ENCODE measurements around the gene LGMN. TPM values are rescaled to one million over a fixed set of nuclear protein-coding genes. Genes with fewer than 3 reads are reported as not detected.

The LGMN gene
- total and polyA plus RNA-seq, 2 of the 8 experiments (the other 6 are each of a cell fraction or from before 2014, with no cell fraction given), result 57.4 to 83.4 TPM

DNA sequence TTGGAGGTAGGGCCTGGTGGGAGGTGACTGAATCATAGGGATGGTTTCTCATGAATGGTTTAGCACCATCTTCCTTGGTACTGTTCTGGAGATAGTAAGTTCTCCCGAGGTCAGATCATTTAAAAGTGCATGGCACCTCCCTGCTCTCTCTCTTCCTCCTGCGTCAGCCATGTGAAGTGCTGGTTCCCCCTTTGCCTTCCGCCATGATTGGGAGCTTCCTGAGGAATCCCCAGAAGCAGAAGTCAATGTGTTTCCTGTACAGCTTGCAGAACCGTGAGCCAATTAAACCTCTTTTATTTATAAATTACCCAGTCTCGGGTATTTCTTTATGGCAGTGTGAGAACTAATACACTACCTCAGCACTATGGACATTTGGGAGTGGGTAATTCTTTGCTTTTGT, 4.8 kb upstream of the LGMN start:
- Histone ChIP-seq H3K27ac (ENCODE audit: low read depth, low read length) (no peak overlapping the region), H2AFZ (ENCODE audit: low read length) (no peak overlapping the region), H3K56ac (replicated peaks; ENCODE audit: insufficient read length, low read depth, low read length) (no peak overlapping the region), H3K23me2 (ENCODE audit: low read depth, low read length) (0 out of 2 replicates have a peak, but pooled peaks cover 1% of the 10 kb centered on the region), H2BK12ac (ENCODE audit: low read depth, low read length) (no peak overlapping the region), H3K4me3 (ENCODE audit: extremely low read depth in 1 of 4, insufficient read depth in 2 of 4, low read depth in 3 of 4, low read length in 4 of 4) (no peak overlapping the region), H2BK20ac (ENCODE audit: low read length) (no peak overlapping the region), H3K4ac (replicated peaks; ENCODE audit: insufficient read length, low read depth, low read length) (no peak overlapping the region), H3K79me2 (ENCODE audit: control insufficient read depth in 1 of 2, insufficient read depth in 2 of 2, low read length in 2 of 2) (no peaks in the 10 kb centered on the region), H3K18ac (ENCODE audit: extremely low read depth, low read length) (no peak overlapping the region), H3K79me1 (ENCODE audit: low read depth, low read length) (no peaks in the 10 kb centered on the region), H2BK5ac (ENCODE audit: low read depth, low read length) (no peak overlapping the region), H2AK5ac (ENCODE audit: low read depth, low read length) (no peak overlapping the region), H4K20me1 (replicated peaks in 1 of 2; ENCODE audit: control insufficient read depth in 1 of 2, insufficient read depth in 2 of 2, low read length in 2 of 2) (no peaks in the 10 kb centered on the region), H2BK120ac (replicated peaks; ENCODE audit: low read depth, low read length) (no peak overlapping the region), H3K9me3 (ENCODE audit: insufficient read depth in 2 of 2, low read depth in 1 of 2, low read length in 1 of 2) (no peaks in the 10 kb centered on the region), H3K4me1 (replicated peaks in 1 of 4; ENCODE audit: control insufficient read depth in 3 of 4, insufficient read depth in 4 of 4, low read length in 3 of 4) (no peaks in the 10 kb centered on the region), H3K27me3 (replicated peaks in 1 of 4; ENCODE audit: control insufficient read depth in 3 of 4, extremely low read depth in 1 of 4, insufficient read depth in 3 of 4, low read length in 3 of 4) (no peaks in the 10 kb centered on the region), H4K8ac (ENCODE audit: extremely low read depth, insufficient read depth, low read length) (no peak overlapping the region), H3K36me3 (ENCODE audit: control insufficient read depth in 2 of 4, insufficient read depth in 4 of 4, low read length in 3 of 4) (no peaks in the 10 kb centered on the region), H4K91ac (replicated peaks; ENCODE audit: insufficient read length, low read length) (no peak overlapping the region), H3K4me2 (ENCODE audit: insufficient read depth in 1 of 2, low read depth in 2 of 2, low read length in 2 of 2) (no peak overlapping the region), H4K5ac (ENCODE audit: insufficient read length, low read depth, low read length) (no peak overlapping the region), H3K9ac (replicated peaks in 1 of 4; ENCODE audit: extremely low read depth in 1 of 4, low read depth in 3 of 4, low read length in 3 of 4) (no peak overlapping the region), H3K14ac (ENCODE audit: insufficient read length) (no peak overlapping the region), H3K23ac (ENCODE audit: insufficient read length) (no peak overlapping the region), H2BK15ac (ENCODE audit: low read length) (no peak overlapping the region)
- FAIRE-seq (no peak), DNase-seq (ENCODE audit: low read depth in 1 of 2, low spot score in 2 of 2) (no peak)
- TF ChIP-seq CREB1 (IDR thresholded peaks at IDR 0.05), result no peak
- no peak for TF ChIP-seq RBBP5 (IDR thresholded peaks at IDR 0.05; ENCODE audit: borderline replicate concordance, low read depth, low read length)
- TF ChIP-seq GABPA (IDR thresholded peaks at IDR 0.05; ENCODE audit: borderline replicate concordance, insufficient read depth, low read length), result no peak
- no peak for TF ChIP-seq KDM1A (IDR thresholded peaks at IDR 0.05; ENCODE audit: borderline replicate concordance, low read length)
- no peak for TF ChIP-seq BCL11A (IDR thresholded peaks at IDR 0.05; ENCODE audit: low read depth in 2 of 2, low read length in 2 of 2)
- TF ChIP-seq TAF7 (optimal IDR thresholded peaks at IDR 0.05; ENCODE audit: borderline replicate concordance, low read depth, low read length), result no peak
- TF ChIP-seq CHD1 (IDR thresholded peaks at IDR 0.05; ENCODE audit: low read depth, low read length), result no peak
- TF ChIP-seq CEBPB (IDR thresholded peaks at IDR 0.05; ENCODE audit: low read depth, low read length), result no peak
- TF ChIP-seq, protein P1, sequence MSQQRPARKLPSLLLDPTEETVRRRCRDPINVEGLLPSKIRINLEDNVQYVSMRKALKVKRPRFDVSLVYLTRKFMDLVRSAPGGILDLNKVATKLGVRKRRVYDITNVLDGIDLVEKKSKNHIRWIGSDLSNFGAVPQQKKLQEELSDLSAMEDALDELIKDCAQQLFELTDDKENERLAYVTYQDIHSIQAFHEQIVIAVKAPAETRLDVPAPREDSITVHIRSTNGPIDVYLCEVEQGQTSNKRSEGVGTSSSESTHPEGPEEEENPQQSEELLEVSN (IDR thresholded peaks at IDR 0.05), result no peak
- CTCF ChIA-PET (ENCODE audit: partially characterized antibody), result interaction anchor here (1.9 kb wide), 2 partner anchors 14 to 38 kb away, joined by 4 to 9 read pairs; no protein-coding TSS in a partner anchor
- POLR2A ChIA-PET (ENCODE audit: partially characterized antibody), result no interaction called here
- 87% methylated on average over 5 of the region's 5 CpGs; no CpG with 5 or more reads in 1 of the 2 experiments for WGBS, 2 experiments (ENCODE audit: extremely low coverage in 1 of 2, insufficient coverage in 1 of 2, insufficient read length in 1 of 2, insufficient replicate concordance in 2 of 2, low coverage in 1 of 2, low lambda C conversion rate in 2 of 2, missing lambda C conversion rate in 1 of 2)

All from H1 (cell line).